GM12878 (cell line): ENCODE measurements around the gene CORO2B. TPM values are rescaled to one million over a fixed set of nuclear protein-coding genes. Genes with fewer than 3 reads are reported as not detected.

Experiments used
- ATAC-seq: fragments of 200-7000 bp; cut with Tn5 transposase; 3 replicates; pipeline ENCODE4 v1.9.1; 2020; ENCODE audit warnings: mild to moderate bottlenecking, moderate library complexity
- BruUV-seq: library from RNA; stranded (reverse); fragments of 400-500 nt; replicated peaks from 2 replicates; lab custom pipeline; 2021; lab: Mats Ljungman, UMichigan
- CTCF ChIA-PET: fragments of 300-600 bp; sonication (Branson Sonifier 250); formaldehyde crosslinking; extraction: SDS; loops from one replicate; lab custom pipeline; 2021; ENCODE audit warnings: inconsistent platforms; lab: Yijun Ruan, JAX
- POLR2A ChIA-PET: fragments of 350-600 bp; formaldehyde crosslinking; extraction: SDS; loops from one replicate; lab custom pipeline; 2021; ENCODE audit warnings: inconsistent platforms; lab: Charles Lee
- RAD21 ChIA-PET: fragments of 300-600 bp; sonication (Branson Sonifier 250); formaldehyde crosslinking; loops from one replicate; lab custom pipeline; 2023; ENCODE audit warnings: antibody characterized with exemption; ENCODE audit not compliant: unreplicated experiment; lab: Charles Lee
- SMC1A ChIA-PET: fragments of 300-600 bp; sonication (Branson Sonifier 250); formaldehyde crosslinking; loops from one replicate; lab custom pipeline; 2023; ENCODE audit not compliant: unreplicated experiment, uncharacterized antibody; lab: Charles Lee
- DNase-seq: peaks from one replicate; pipeline ENCODE4 v3.0.0-alpha.2; 2011; ENCODE audit warnings: low read depth, low spot score
- FAIRE-seq: peaks from 3 replicates; lab custom pipeline; 2011; peaks lifted over from hg19 to GRCh38; lab: Jason Lieb, UNC
- H2AFZ ChIP-seq: 2 replicates; pipeline ENCODE4 v1.6.0; 2011; ENCODE audit warnings: low read depth, low read length, control low read depth; ENCODE audit not compliant: control insufficient read depth
- H3K27ac ChIP-seq: 2 replicates; pipeline ENCODE4 v1.5.1; 2011; ENCODE audit warnings: control low read depth; ENCODE audit not compliant: control insufficient read depth, insufficient read depth
- H3K27me3 ChIP-seq, 2 experiments: replicated peaks in 1 of 2; 2 replicates each; pipeline versions ENCODE4 v1.6.0 to v1.6.1; 2011; ENCODE audit warnings: low read length in 1 of 2; ENCODE audit not compliant: control insufficient read depth in 2 of 2, insufficient read depth in 2 of 2
- H3K36me3 ChIP-seq, 2 experiments: 2 replicates each; pipeline ENCODE4 v1.5.1; 2011; ENCODE audit warnings: low read length in 1 of 2; ENCODE audit not compliant: control insufficient read depth in 2 of 2, insufficient read depth in 2 of 2
- H3K4me1 ChIP-seq: 2 replicates; pipeline ENCODE4 v1.6.1; 2011; ENCODE audit warnings: mild to moderate bottlenecking, low read length, moderate library complexity, mixed read lengths; ENCODE audit not compliant: control insufficient read depth, insufficient read depth
- H3K4me2 ChIP-seq: 2 replicates; pipeline ENCODE4 v1.6.0; 2011; ENCODE audit warnings: control low read depth; ENCODE audit not compliant: control insufficient read depth, insufficient read depth
- H3K4me3 ChIP-seq: fragments of 200-600 bp; sonication (generic); 2 replicates; pipeline ENCODE4 v1.5.1; 2016
- H3K79me2 ChIP-seq: 2 replicates; pipeline ENCODE4 v1.6.0; 2011; ENCODE audit warnings: low read length; ENCODE audit not compliant: control insufficient read depth, insufficient read depth
- H3K9ac ChIP-seq: 2 replicates; pipeline ENCODE4 v1.8.0; 2011; ENCODE audit warnings: low read length, control low read depth, mixed read lengths; ENCODE audit not compliant: control insufficient read depth, insufficient read depth
- H3K9me3 ChIP-seq: replicated peaks from 3 replicates; pipeline ENCODE4 v1.5.1; 2011; ENCODE audit warnings: mild to moderate bottlenecking, low read length; ENCODE audit not compliant: control insufficient read depth, insufficient read depth
- H4K20me1 ChIP-seq: 2 replicates; pipeline ENCODE4 v1.6.0; 2011; ENCODE audit not compliant: control insufficient read depth, insufficient read depth
- CEBPB ChIP-seq, 2 experiments: fragments of 150-350 bp in 1 of 2; IDR thresholded peaks; 2 replicates each; pipeline ENCODE4 v1.6.1; 2012 to 2014; ENCODE audit warnings: low read depth in 2 of 2, low read length in 2 of 2, borderline replicate concordance in 1 of 2, inconsistent platforms in 1 of 2
- CHD2 ChIP-seq: IDR thresholded peaks from 2 replicates; pipeline ENCODE4 v1.6.1; 2011; ENCODE audit warnings: low read depth, low read length, improper control_type of control experiment, borderline replicate concordance
- IRF3 ChIP-seq: fragments of 450-650 bp; IDR thresholded peaks from 2 replicates; pipeline ENCODE4 v1.6.1; 2014; ENCODE audit warnings: mild to moderate bottlenecking
- MEF2B ChIP-seq: fragments of 450-650 bp; IDR thresholded peaks from 2 replicates; pipeline ENCODE4 v1.6.1; 2018; ENCODE audit warnings: mild to moderate bottlenecking, moderate library complexity; ENCODE audit not compliant: partially characterized antibody, poor library complexity, severe bottlenecking
- NR2F1 ChIP-seq: fragments of 450-650 bp; conservative IDR thresholded peaks from 2 replicates; pipeline ENCODE4 v1.6.1; 2017; ENCODE audit warnings: mild to moderate bottlenecking
- POLR2A ChIP-seq: IDR thresholded peaks from 2 replicates; pipeline ENCODE4 v1.6.1; 2011; ENCODE audit warnings: low read depth, mild to moderate bottlenecking, low read length
- POLR2AphosphoS2 ChIP-seq: IDR thresholded peaks from 2 replicates; pipeline ENCODE4 v1.6.1; 2011; ENCODE audit warnings: low read depth, mild to moderate bottlenecking, low read length, improper control_type of control experiment, moderate library complexity
- RAD21 ChIP-seq: IDR thresholded peaks from 2 replicates; pipeline ENCODE4 v1.6.1; 2011; ENCODE audit warnings: mild to moderate bottlenecking, low read depth, low read length, moderate library complexity; ENCODE audit not compliant: insufficient read depth
- REST ChIP-seq: IDR thresholded peaks from 2 replicates; pipeline ENCODE4 v1.6.1; 2012; ENCODE audit warnings: mild to moderate bottlenecking, low read depth, low read length
- SREBF2 ChIP-seq: IDR thresholded peaks from 2 replicates; pipeline ENCODE4 v1.6.1; 2012; ENCODE audit warnings: mild to moderate bottlenecking, low read length
- TCF3 ChIP-seq: IDR thresholded peaks from 2 replicates; pipeline ENCODE4 v1.6.1; 2012; ENCODE audit warnings: low read depth, mild to moderate bottlenecking, low read length, borderline replicate concordance; ENCODE audit not compliant: insufficient read depth
- TCF7 ChIP-seq: IDR thresholded peaks from 2 replicates; pipeline ENCODE4 v1.6.1; 2014; ENCODE audit warnings: antibody characterized with exemption, borderline replicate concordance
- YY1 ChIP-seq: IDR thresholded peaks from 2 replicates; pipeline ENCODE4 v1.6.1; 2011; ENCODE audit warnings: low read depth, mild to moderate bottlenecking, low read length
- ZNF274 ChIP-seq: IDR thresholded peaks from one replicate; pipeline ENCODE4 v1.8.0; 2011; ENCODE audit not compliant: insufficient read length, insufficient read depth
- WGBS: methylation state at CpG from one replicate; pipeline ENCODE4 v1.1.6; 2016; ENCODE audit warnings: low lambda C conversion rate; ENCODE audit not compliant: insufficient replicate concordance, insufficient coverage; ENCODE audit errors: missing lambda C conversion rate; 5-methylcytosine and 5-hydroxymethylcytosine counted together
- in situ Hi-C: fragments of 300-500 bp; cut with MboI; formaldehyde crosslinking; loops from 9 replicates; pipeline ENCODE4 v1.14.3; 2018; ENCODE audit warnings: mixed read lengths
- intact Hi-C: fragments of 100-400 bp; cut with micrococcal nuclease; formaldehyde crosslinking; loops from one replicate; pipeline ENCODE4 v1.14.2; 2022; ENCODE audit not compliant: unreplicated experiment
- polyA plus RNA-seq, 11 experiments: library from polyadenylated mRNA; depleted of rRNA in 4 of 11; unstranded in 6 of 11; stranded (reverse) in 5 of 11; fragments of >200 nt; fragmentation: Nextera tagmentation in 4 of 11; fragmentation: Illumina TruSeq in 1 of 11; extraction: Ambion mirVana in 4 of 11; extraction: Trizol in 1 of 11; gene quantifications; 1 replicate in 1 of 11; 2 replicates in 10 of 11; pipeline versions ENCODE4 v1.2.1 to v1.2.3, GENCODE V29; 2011 to 2016; ENCODE audit warnings: inconsistent platforms in 2 of 11, missing spikeins in 2 of 11, low read depth in 1 of 11
- total RNA-seq, 4 experiments: library from RNA; depleted of rRNA in 3 of 4; stranded (reverse); fragments of >200 nt in 3 of 4; fragmentation: Illumina TruSeq in 1 of 4; extraction: Trizol in 1 of 4; gene quantifications; 2 replicates each; pipeline versions ENCODE4 v1.2.1 to v1.2.3, GENCODE V29; 2013 to 2021

CORO2B gene
- total and polyA plus RNA-seq, 10 of the 15 experiments (the other 5 are each of a cell fraction or from before 2014, with no cell fraction given): 0.05 to 0.73 (median 0.13) TPM; not detected in 4

- TF ChIP-seq TCF7 (no peak), ZNF274 (no peak)
- TF ChIP-seq, all 136 proteins: peak for 0
These were observed 123.1 kb downstream of the CORO2B start (continued) for GRCh38 chr15:68701886-68702285.

GRCh38 chr15:68704496-68705021, 125.8 kb downstream of the CORO2B start:
- intact Hi-C loops (no loop called here), in situ Hi-C loops (no loop called here)
- DNase-seq: no peak
- SMC1A ChIA-PET: no interaction called here
- no peak overlapping the region for H3K9ac ChIP-seq
- no peaks in the 10 kb centered on the region for H3K79me2 ChIP-seq
- FAIRE-seq: no peak
- no peaks in the 10 kb centered on the region for H3K36me3 ChIP-seq
- RAD21 ChIA-PET: no interaction called here
- no peak overlapping the region for H3K4me2 ChIP-seq
- no peaks in the 10 kb centered on the region for H3K4me1 ChIP-seq
- POLR2A ChIA-PET: no interaction called here
- WGBS: 17% methylated on average over 6 of the region's 6 CpGs
- H3K27me3 ChIP-seq: peaks cover 0 to 1% of the 10 kb centered on the region in 2 experiments; a peak in 1 of 4 replicates
- ATAC-seq: no peak
- no peaks in the 10 kb centered on the region for H3K9me3 ChIP-seq
- no peak overlapping the region for H3K4me3 ChIP-seq
- H3K27ac ChIP-seq: no peak overlapping the region
- no TSS peak for BruUV-seq
- TF ChIP-seq REST (no peak), MEF2B (no peak), CHD2 (no peak), TCF3 (no peak), TCF7 (no peak), CEBPB (IDR thresholded peaks at IDR 0.05; ENCODE audit: borderline replicate concordance in 1 of 2, low read depth in 2 of 2, low read length in 2 of 2) (no peak), NR2F1 (no peak), POLR2AphosphoS2 (no peak), IRF3 (no peak), RAD21 (no peak), YY1 (no peak), SREBF2 (no peak), POLR2A (no peak)
- H4K20me1 ChIP-seq: no peaks in the 10 kb centered on the region
- H2AFZ ChIP-seq: no peak overlapping the region
- CTCF ChIA-PET: interaction anchor here (0.6 kb wide), 1 partner anchor 232 kb away, joined by 5 read pairs; no protein-coding TSS in a partner anchor
